HEK293 (cell line): ENCODE measurements around the gene PLCD1.
A peak's percentile ranks its signal among the peaks of the same experiment; 100 is the strongest.

Source experiments
- CTCF ChIA-PET: fragments of 350-600 bp; formaldehyde crosslinking; extraction: SDS; loops from one replicate; lab custom pipeline; 2021; ENCODE audit warnings: antibody characterized with exemption; lab: Yijun Ruan, JAX
- POLR2A ChIA-PET: fragments of 300-600 bp; formaldehyde crosslinking; extraction: SDS; loops from one replicate; lab custom pipeline; 2020; ENCODE audit warnings: antibody characterized with exemption, inconsistent platforms; lab: Yijun Ruan, JAX
- H3K27ac ChIP-seq: fragments of 200-500 bp; sonication (Bioruptor generic); 2 replicates; pipeline ENCODE4 v1.5.1; 2014; ENCODE audit warnings: low read depth, low read length, control low read depth, inconsistent platforms; ENCODE audit errors: extremely low read depth
- H3K36me3 ChIP-seq, 2 experiments: fragments of 200-500 bp in 1 of 2; sonication (Bioruptor generic) in 1 of 2; 1 replicate in 1 of 2; 2 replicates in 1 of 2; pipeline ENCODE4 v1.5.1; 2014 to 2017; ENCODE audit warnings: inconsistent platforms in 2 of 2, low read length in 2 of 2; ENCODE audit not compliant: control insufficient read depth in 2 of 2, insufficient read depth in 1 of 2
- H3K4me1 ChIP-seq: fragments of 200-500 bp; sonication (Bioruptor generic); 2 replicates; pipeline ENCODE4 v1.5.1; 2014; ENCODE audit warnings: mild to moderate bottlenecking, low read length, inconsistent platforms; ENCODE audit not compliant: control insufficient read depth, insufficient read depth
- H3K4me3 ChIP-seq: 2 replicates; pipeline ENCODE4 v1.5.1; 2011; ENCODE audit warnings: low read depth, mild to moderate bottlenecking, control low read depth, low read length, moderate library complexity
- H3K9me3 ChIP-seq: fragments of 200-500 bp; sonication (Bioruptor generic); 2 replicates; pipeline ENCODE4 v1.5.1; 2014; ENCODE audit warnings: low read depth, low read length, inconsistent platforms; ENCODE audit not compliant: control insufficient read depth, insufficient read depth
- EGR2 ChIP-seq: fragments of 450-650 bp; formaldehyde crosslinking; IDR thresholded peaks from 2 replicates; pipeline ENCODE4 v1.5.1; 2016; ENCODE audit warnings: low read depth, missing biosample characterization, missing genetic modification characterization
- GLIS1 ChIP-seq: fragments of 450-650 bp; formaldehyde crosslinking; IDR thresholded peaks from 2 replicates; pipeline ENCODE4 v1.5.1; 2016; ENCODE audit warnings: missing biosample characterization, missing genetic modification characterization
- KLF1 ChIP-seq: fragments of 450-650 bp; formaldehyde crosslinking; IDR thresholded peaks from 2 replicates; pipeline ENCODE4 v1.5.1; 2016; ENCODE audit warnings: missing biosample characterization, missing genetic modification characterization
- KLF16 ChIP-seq: fragments of 450-650 bp; formaldehyde crosslinking; IDR thresholded peaks from 2 replicates; pipeline ENCODE4 v1.5.1; 2017; ENCODE audit warnings: missing biosample characterization, missing genetic modification characterization
- KLF9 ChIP-seq: fragments of 450-650 bp; formaldehyde crosslinking; IDR thresholded peaks from 2 replicates; pipeline ENCODE4 v1.5.1; 2016; ENCODE audit warnings: missing biosample characterization, missing genetic modification characterization, low read depth
- MZF1 ChIP-seq: fragments of 450-650 bp; formaldehyde crosslinking; IDR thresholded peaks from 2 replicates; pipeline ENCODE4 v1.5.1; 2017; ENCODE audit warnings: missing biosample characterization, missing genetic modification characterization, borderline replicate concordance
- PATZ1 ChIP-seq: fragments of 450-650 bp; formaldehyde crosslinking; IDR thresholded peaks from 2 replicates; pipeline ENCODE4 v1.5.1; 2016; ENCODE audit warnings: missing biosample characterization, missing genetic modification characterization
- PRDM10 ChIP-seq: fragments of 450-650 bp; formaldehyde crosslinking; IDR thresholded peaks from 2 replicates; pipeline ENCODE4 v1.5.1; 2016; ENCODE audit warnings: missing biosample characterization, missing genetic modification characterization
- PRDM4 ChIP-seq: fragments of 450-650 bp; formaldehyde crosslinking; IDR thresholded peaks from 2 replicates; pipeline ENCODE4 v1.5.1; 2017; ENCODE audit warnings: missing biosample characterization, missing genetic modification characterization
- REPIN1 ChIP-seq: fragments of 450-650 bp; formaldehyde crosslinking; IDR thresholded peaks from 2 replicates; pipeline ENCODE4 v1.5.1; 2017; ENCODE audit warnings: missing biosample characterization, missing genetic modification characterization, low read depth
- ZBTB20 ChIP-seq: fragments of 450-650 bp; formaldehyde crosslinking; IDR thresholded peaks from 2 replicates; pipeline ENCODE4 v1.5.1; 2016; ENCODE audit warnings: missing biosample characterization, missing genetic modification characterization
- ZFHX2 ChIP-seq: fragments of 450-650 bp; formaldehyde crosslinking; conservative IDR thresholded peaks from 2 replicates; pipeline ENCODE4 v1.5.1; 2016; ENCODE audit warnings: missing biosample characterization, missing genetic modification characterization
- ZFP69B ChIP-seq: fragments of 450-650 bp; formaldehyde crosslinking; IDR thresholded peaks from 2 replicates; pipeline ENCODE4 v1.5.1; 2016; ENCODE audit warnings: missing biosample characterization, missing genetic modification characterization
- ZIC2 ChIP-seq: fragments of 450-650 bp; formaldehyde crosslinking; IDR thresholded peaks from 2 replicates; pipeline ENCODE4 v1.5.1; 2016; ENCODE audit warnings: missing biosample characterization, missing genetic modification characterization
- ZNF112 ChIP-seq: fragments of 450-650 bp; formaldehyde crosslinking; IDR thresholded peaks from 2 replicates; pipeline ENCODE4 v1.5.0; 2017; ENCODE audit warnings: missing biosample characterization, missing genetic modification characterization
- ZNF16 ChIP-seq: fragments of 450-650 bp; formaldehyde crosslinking; IDR thresholded peaks from 2 replicates; pipeline ENCODE4 v1.5.1; 2016; ENCODE audit warnings: low read depth, missing biosample characterization, missing genetic modification characterization
- ZNF221 ChIP-seq: fragments of 450-650 bp; formaldehyde crosslinking; IDR thresholded peaks from 2 replicates; pipeline ENCODE4 v1.5.1; 2017; ENCODE audit warnings: missing biosample characterization, missing genetic modification characterization, borderline replicate concordance
- ZNF398 ChIP-seq: fragments of 450-650 bp; formaldehyde crosslinking; IDR thresholded peaks from 2 replicates; pipeline ENCODE4 v1.5.1; 2017; ENCODE audit warnings: missing biosample characterization, missing genetic modification characterization
- ZNF549 ChIP-seq: fragments of 450-650 bp; IDR thresholded peaks from 2 replicates; pipeline ENCODE4 v1.5.1; 2018; ENCODE audit warnings: missing biosample characterization, missing genetic modification characterization, mild to moderate bottlenecking, inconsistent platforms, moderate library complexity
- ZNF580 ChIP-seq: fragments of 450-650 bp; formaldehyde crosslinking; IDR thresholded peaks from 2 replicates; pipeline ENCODE4 v1.5.1; 2016; ENCODE audit warnings: missing biosample characterization, missing genetic modification characterization
- ZNF692 ChIP-seq: fragments of 450-650 bp; formaldehyde crosslinking; IDR thresholded peaks from 2 replicates; pipeline ENCODE4 v1.5.1; 2016; ENCODE audit warnings: missing biosample characterization, missing genetic modification characterization
- ZNF701 ChIP-seq: fragments of 450-650 bp; formaldehyde crosslinking; IDR thresholded peaks from 2 replicates; pipeline ENCODE4 v1.5.1; 2016; ENCODE audit warnings: missing biosample characterization, missing genetic modification characterization

Gene PLCD1

GRCh38 chr3:37991109-37991508 lies 38.3 kb downstream of the PLCD1 start:
- CTCF ChIA-PET, result no interaction called here
- TF ChIP-seq ZNF16 (tag by site-specific recombination) (no peak), ZNF398 (tag by site-specific recombination) (0 out of 2 replicates have a peak, but pooled peaks have one; percentile 57)
- TF ChIP-seq, all 188 proteins: peak for 1
- Histone ChIP-seq H3K4me3 (no peak overlapping the region), H3K36me3 (no peaks in the 10 kb centered on the region), H3K9me3 (no peaks in the 10 kb centered on the region), H3K4me1 (no peaks in the 10 kb centered on the region), H3K27ac (no peak overlapping the region)
- POLR2A ChIA-PET, result no interaction called here

- H3K27ac ChIP-seq, result no peak within 1 kb of the TSS
- H3K36me3 ChIP-seq, result no peaks in the 10 kb centered on the region
- ChIA-PET CTCF (interaction anchor here (1.0 kb wide), 2 partner anchors 13 to 24 kb away, joined by 3 read pairs; no protein-coding TSS in a partner anchor), POLR2A (no interaction called here)
- H3K4me1 ChIP-seq, result no peaks in the 10 kb centered on the region
- H3K4me3 ChIP-seq, result no peak within 1 kb of the TSS
- no peaks in the 10 kb centered on the region for H3K9me3 ChIP-seq
- no peak for TF ChIP-seq ZNF701
- TF ChIP-seq EGR2, result peak; percentile 30
- peak; percentile 38; the same call in 1 of the 2 replicates for TF ChIP-seq PRDM10 (tag by site-specific recombination)
- no peak for TF ChIP-seq ZNF112 (tag by site-specific recombination)
- TF ChIP-seq KLF9 (tag by site-specific recombination), result peak; percentile 27; the same call in 1 of the 2 replicates
- TF ChIP-seq ZBTB20 (tag by site-specific recombination), result peak; percentile 27; the same call in 1 of the 2 replicates
- TF ChIP-seq PATZ1 (tag by site-specific recombination), result peak; percentile 63
- TF ChIP-seq ZNF221 (tag by site-specific recombination), result no peak
- no peak for TF ChIP-seq ZNF549 (tag by site-specific recombination)
- peak; percentile 76 for TF ChIP-seq KLF1 (tag by site-specific recombination)
- peak; percentile 60 for TF ChIP-seq ZFHX2 (tag by site-specific recombination)
- peak; percentile 84 for TF ChIP-seq ZNF692 (tag by site-specific recombination)
- no peak for TF ChIP-seq ZNF580
- TF ChIP-seq REPIN1, result no peak
- TF ChIP-seq PRDM4 (tag by site-specific recombination), result peak; percentile 83
- TF ChIP-seq MZF1 (tag by site-specific recombination), result no peak
- TF ChIP-seq ZFP69B (tag by site-specific recombination), result peak; percentile 63; the same call in 1 of the 2 replicates
- peak; percentile 48; the same call in 1 of the 2 replicates for TF ChIP-seq KLF16 (tag by site-specific recombination)
- peak; percentile 33; the same call in 1 of the 2 replicates for TF ChIP-seq GLIS1 (tag by site-specific recombination)
- TF ChIP-seq ZIC2 (tag by site-specific recombination), result peak; percentile 65
Measured at GRCh38 chr3:37990527-37990926, 38.9 kb downstream of the PLCD1 start, which contains the start of gene VILL. Gene VILL (plus strand): TSS chr3:37990786. CDS start chr3:37993673, 2,887 bp downstream.
